ENCODE measurements around the gene IGF1R.

IGF1R gene

DNA sequence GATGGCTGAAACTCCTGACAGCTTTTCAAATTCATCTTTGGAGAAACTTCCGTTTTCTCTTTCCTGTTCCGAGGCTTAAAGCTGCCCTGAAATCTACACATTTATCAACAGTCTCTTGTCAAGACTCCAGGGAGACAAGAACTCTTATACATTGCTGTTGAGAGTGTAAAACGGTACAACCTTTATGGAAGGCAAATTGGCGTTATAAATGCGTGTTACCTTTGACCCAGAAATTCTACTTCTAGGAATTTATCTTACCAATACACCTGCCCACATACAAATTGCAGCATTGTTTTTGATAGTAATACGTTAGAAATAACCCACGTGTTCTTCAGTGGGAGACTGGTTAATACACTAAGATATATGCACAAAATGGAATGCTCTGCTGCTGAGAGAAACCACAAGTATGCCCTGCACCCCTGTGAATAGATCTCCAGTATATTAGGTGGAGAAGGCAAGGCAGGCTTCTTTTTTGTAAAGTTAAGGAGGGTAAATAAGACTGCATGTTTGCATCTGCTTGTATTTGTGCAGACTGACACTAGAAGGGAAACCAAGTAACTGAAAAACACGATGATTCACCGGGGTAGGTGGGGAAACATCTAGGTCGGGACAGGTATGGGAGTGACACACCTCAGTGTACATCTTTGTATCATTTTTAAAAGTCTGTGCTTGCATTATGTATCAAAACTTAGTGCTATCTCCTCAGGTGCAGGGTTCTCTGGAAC is 97.5 kb downstream of the IGF1R start:
- DNase-seq (ENCODE audit: low spot score) = no peak

DNA sequence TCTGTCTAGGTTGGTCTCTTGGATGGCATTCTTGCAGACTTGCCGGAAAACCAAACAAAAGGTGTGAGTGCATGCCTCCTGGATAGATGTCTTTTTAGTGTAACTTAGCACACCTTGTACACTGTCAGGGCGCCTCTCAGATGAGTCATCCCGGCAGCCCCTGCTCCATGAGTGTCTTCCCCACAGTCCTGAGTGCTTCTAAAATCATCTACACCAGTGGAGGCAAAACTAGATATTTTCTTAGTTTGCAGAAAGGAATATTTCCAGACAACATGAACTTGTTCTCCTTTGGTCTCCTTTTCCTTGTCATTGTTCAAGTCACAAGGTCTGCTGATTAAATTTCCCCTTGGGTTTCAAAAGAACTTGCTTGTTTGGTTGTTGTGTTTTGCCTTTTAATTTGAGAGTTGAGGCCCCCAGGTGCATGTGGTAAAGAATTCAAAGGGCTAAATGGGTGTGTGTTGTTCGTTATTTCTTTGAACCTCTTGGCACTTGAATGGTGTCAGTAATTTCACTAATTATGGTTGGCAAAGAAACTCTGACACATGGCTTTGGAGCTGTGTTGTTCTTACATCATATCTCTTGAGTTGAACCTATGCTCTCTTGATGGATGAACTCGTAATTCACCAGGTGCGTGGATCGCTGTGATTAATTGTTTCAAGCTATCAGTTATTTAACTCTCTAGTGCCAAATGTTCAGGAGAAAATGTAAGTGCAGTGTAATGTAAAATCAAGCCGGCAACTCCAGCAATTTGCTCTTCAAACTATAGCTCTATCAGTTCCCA is 98.2 kb downstream of the IGF1R start:
- no peak for DNase-seq (ENCODE audit: low spot score)

DNA sequence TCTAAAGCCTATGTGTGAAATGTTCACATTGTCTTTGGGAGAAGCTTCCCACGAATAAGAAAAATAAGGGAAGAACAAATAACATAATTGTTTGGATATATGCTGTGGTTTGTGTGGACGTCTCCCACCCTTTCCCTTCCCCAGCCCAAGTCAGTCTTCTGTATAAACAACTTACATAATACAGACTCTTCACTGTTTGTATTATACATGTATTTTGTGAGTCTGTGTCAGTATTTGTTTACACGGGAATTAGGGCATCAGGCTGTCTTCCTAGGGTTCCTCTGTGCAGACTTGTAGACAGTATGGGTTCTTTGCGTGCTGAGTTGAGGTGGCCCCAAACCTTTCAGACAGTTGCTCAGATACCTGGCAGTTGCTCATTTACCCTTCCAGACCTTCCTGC is 103.4 kb downstream of the IGF1R start:
- no peak for DNase-seq (ENCODE audit: low spot score)

DNA sequence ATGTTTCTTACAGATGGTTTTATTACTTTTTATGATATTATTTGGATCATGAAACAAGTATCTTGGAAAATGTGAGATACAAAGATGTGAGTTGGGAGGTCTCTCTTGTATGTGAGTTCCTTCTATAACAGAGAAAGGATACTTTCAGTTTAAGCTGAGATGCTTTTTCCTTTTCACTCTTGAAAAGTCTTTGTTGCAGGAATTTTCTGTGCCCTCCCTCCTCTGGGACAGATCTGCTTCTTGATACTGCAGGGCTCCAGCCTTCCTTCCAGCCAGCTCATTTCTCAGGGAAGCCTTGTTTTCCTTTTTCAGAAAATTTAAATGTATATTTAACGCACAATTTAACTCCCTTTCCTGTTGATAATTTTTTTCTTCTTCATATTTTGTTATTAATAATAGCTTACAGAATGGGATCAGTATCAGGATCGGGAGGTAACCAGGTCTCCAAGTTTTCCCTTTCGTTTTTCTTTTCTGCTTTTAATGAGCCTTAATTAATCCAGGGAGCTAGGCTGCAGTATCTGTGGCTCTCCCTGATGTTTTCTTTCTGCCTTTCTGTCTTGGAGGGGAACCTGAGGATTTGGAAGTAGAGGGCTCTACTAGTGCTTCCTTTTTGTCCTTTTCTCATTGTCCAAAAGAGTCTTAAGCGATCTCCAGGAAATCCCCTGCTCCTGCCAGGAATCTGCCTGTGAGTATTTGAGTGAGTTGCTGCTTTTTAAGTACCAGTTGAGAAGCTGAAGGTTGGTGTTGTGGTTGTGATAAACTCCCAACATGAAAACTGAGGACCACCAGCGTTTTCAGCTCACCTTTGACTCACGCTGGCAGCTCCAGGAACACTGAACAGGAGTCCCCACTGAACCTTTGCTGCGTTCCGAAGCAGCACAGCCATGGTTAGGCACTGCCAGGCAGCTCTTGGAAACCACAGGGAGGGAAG is 105.7 kb downstream of the IGF1R start:
- peak; percentile 23 for DNase-seq (ENCODE audit: low spot score)

- DNase-seq (ENCODE audit: low spot score) = no peak
Observed at GRCh38 chr15:98754657-98755022, 106.3 kb downstream of the IGF1R start.

- DNase-seq (ENCODE audit: low spot score) = no peak
Observed at GRCh38 chr15:98755138-98755537, 106.8 kb downstream of the IGF1R start.

DNA sequence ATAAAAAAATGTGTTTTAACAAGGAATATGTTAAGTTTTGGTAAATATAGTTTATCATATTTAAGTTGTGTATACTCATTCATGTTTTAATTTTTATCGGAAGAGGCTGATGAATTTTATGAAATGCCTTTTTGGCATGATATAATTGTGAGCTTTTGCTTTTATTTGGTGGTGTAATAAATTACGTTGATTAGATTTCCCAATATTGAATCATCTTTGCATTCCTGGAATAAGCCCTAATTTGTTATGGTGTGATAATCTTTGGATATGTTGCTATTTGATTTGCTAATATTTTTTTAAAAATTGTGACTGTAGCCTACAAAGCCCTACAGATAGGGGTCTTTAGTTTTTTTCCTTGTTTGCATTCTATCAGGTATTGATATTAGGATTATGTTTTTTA is 107.4 kb downstream of the IGF1R start:
- DNase-seq (ENCODE audit: low spot score) = no peak

GRCh38 chr15:98758224-98758623 is 109.9 kb downstream of the IGF1R start:
- no peak for DNase-seq (ENCODE audit: low spot score)

- DNase-seq (ENCODE audit: low spot score) = no peak
Observed at GRCh38 chr15:98759277-98759676, 110.9 kb downstream of the IGF1R start.

GRCh38 chr15:98760112-98760826 is 111.9 kb downstream of the IGF1R start:
- peak; percentile 8 for DNase-seq (ENCODE audit: low spot score)

GRCh38 chr15:98760975-98761374 is 112.6 kb downstream of the IGF1R start:
- no peak for DNase-seq (ENCODE audit: low spot score)

DNA sequence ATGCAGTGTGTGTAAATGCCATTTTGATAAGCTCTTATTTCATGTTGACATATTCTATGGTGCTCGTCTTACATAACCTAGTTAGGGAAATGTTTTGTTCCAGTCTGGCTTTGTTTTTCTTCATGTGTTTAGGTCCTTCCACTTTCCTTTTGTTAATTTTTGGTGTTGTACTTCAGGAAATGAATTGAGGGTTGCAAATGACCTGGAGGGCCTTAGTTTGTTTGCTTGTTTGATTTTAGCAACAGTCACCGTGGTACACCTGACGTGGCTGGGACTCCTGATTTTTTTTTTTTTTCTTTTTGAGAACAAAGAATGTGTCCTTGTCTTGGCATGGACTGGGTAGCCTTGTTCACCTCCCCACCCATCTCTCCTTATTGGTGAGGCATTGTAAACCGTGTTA is 114.8 kb downstream of the IGF1R start:
- DNase-seq (ENCODE audit: low spot score) = no peak

DNA sequence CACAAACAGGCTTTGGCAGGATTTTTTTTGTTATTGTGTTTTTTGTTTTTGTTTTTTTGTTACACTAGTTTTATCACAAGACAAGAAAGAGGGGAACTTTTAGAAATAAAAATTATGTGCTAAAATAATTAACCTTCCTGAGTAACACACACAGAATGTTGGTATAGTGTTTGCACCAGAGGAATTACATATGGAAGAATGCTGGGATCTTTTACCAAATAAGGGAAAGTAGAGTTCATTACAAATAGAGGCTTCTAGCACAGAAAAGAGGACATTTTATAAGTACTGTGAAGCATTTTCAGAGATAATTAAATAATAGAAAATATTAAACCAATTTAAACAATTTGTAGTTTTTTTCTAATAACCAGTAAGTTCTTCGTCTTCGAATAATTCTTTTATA is 116.0 kb downstream of the IGF1R start:
- DNase-seq (ENCODE audit: low spot score) = no peak

DNA sequence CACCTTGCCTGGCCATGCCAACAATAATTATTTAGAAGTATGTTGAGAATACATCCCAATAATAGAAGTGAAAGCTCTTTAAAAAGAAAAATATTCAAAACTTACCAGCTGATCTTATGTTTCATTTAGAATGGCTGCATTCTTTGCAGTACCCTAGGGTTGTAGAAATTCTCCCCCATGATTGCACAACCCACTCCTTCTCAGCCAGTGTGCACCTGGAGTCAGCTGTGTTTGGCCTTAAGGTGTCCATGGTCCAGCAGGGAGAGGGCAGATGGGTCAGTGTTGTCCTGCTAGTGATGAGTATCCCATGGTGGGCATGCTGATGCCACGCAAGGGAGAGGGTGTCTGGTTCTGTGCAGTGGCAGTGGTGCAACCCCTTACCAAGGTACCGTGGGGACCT is 117.3 kb downstream of the IGF1R start:
- DNase-seq (ENCODE audit: low spot score) = no peak

DNA sequence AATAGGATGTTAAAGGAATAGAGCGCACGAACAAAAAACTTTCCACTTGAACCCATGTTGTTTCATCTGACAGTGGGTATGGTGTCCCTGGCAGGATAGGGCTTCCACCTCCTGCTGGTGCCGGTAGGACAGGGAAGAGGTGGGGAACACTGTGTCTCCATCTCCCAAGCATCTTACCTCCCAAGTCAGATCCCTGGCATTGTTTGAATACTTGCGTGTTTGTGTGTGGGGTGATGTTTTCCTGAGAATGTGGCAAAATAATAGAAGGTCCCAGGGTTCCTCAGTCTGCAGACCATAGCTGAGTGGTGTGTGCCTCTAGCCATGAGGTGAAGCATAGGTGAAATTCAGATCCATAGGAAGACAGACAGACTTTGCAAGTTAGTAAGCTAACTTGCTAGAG is 119.4 kb downstream of the IGF1R start:
- DNase-seq (ENCODE audit: low spot score) = no peak

GRCh38 chr15:98769867-98770266 is 121.5 kb downstream of the IGF1R start:
- no peak for DNase-seq (ENCODE audit: low spot score)

DNA sequence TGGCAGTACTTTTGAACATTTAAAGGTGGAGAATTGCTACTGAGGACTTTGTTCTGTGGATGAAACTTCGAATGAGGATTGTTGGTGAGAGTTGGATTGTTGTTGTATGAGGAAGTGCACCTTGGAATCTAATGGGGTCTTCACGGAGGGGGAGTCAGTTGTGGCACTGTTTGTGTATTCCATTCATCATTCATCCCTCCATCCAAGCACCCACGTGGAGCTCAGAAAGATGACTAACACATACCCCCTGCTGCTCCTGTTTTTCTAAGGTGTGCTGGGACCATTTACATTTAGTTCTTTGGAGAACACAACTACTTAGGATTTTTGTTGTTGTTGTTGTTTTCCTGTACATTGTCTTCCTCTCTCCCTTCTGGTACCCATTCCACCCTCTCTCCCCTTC is 122.6 kb downstream of the IGF1R start:
- no peak for DNase-seq (ENCODE audit: low spot score)

GRCh38 chr15:98771541-98771940 is 123.2 kb downstream of the IGF1R start:
- DNase-seq (ENCODE audit: low spot score) = no peak

DNA sequence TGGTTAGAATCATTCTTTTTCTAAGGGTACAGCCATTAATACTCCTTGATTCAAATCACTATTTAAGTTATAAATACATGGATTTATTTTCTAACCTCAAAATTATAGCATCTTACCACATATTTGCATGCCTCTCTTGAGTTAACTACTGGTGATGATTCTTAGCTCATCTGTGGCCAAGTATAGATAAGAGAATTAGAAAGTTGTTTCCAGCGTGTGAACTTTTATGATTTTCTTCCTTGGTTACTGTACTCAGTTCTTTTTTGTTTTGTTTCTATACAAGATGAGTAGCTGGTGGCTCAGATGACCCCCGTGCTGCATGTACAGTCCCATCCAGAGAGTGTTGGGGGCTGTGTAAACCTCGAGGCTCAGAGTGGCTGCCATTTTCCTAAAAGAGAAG is 124.6 kb downstream of the IGF1R start:
- DNase-seq (ENCODE audit: low spot score) = no peak

DNA sequence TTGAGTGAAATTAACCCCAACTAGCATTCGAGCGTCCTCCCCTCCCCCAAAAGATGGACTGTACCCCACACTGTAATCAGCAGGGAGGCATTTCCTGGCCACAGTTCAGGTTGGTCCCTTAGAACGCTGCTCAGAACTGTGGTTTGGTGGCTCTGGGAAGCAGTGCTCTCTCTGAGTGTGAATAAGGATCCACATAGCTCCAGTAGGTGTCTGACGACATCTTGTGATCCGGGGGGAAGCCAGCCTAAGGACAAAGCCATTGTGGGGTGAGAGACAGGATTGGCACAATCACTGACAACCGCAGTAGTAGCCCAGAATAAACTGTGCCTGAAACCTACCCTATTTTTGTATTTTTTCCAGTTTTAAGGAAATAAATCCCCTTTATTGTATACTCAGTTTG is 125.3 kb downstream of the IGF1R start:
- no peak for DNase-seq (ENCODE audit: low spot score)

GRCh38 chr15:98774756-98775497 is 126.6 kb downstream of the IGF1R start:
- no peak for DNase-seq (ENCODE audit: low spot score)

All from AG08395 (cell line).